ENCODE results near the gene SELE. TPM values are rescaled to one million over a fixed set of nuclear protein-coding genes. Genes with fewer than 3 reads are reported as not detected.

SELE gene
- total RNA-seq: 1 to 10 TPM in 2 of 4 donors, under 1 TPM in 2; 0.21 to 6.8 (median 1.9) TPM

GRCh38 chr1:169733924-169734323 lies at the start of gene SELE:
Gene SELE (minus strand): TSS chr1:169734079. CDS start chr1:169733612, 467 bp downstream.
- TF ChIP-seq CTCF (IDR thresholded peaks at IDR 0.05) (no peak), EP300 (IDR thresholded peaks at IDR 0.05) (no peak), POLR2A (IDR thresholded peaks at IDR 0.05) (no peak)
- WGBS, 2 donors: 45 to 57% methylated on average over 7 of the region's 7 CpGs
- Histone ChIP-seq H3K36me3 (no peaks in the 10 kb centered on the region), H3K4me3 (no peak within 1 kb of the TSS), H3K27ac (no peak within 1 kb of the TSS), H3K27me3 (no peaks in the 10 kb centered on the region), H3K9me3 (no peaks in the 10 kb centered on the region), H3K4me1 (no peaks in the 10 kb centered on the region)
- DNase-seq (ENCODE audit: low spot score in 2 of 2): no peak

GRCh38 chr1:169782596-169782995 lies 48.7 kb upstream of the SELE start:
- Histone ChIP-seq H3K4me3 (no peak overlapping the region), H3K36me3 (peaks cover 0 to 6% (median 0%) of the 10 kb centered on the region in 3 donors), H3K4me1 (peaks cover 0 to 21% (median 2%) of the 10 kb centered on the region in 4 donors), H3K27ac (no peak overlapping the region), H3K27me3 (no peaks in the 10 kb centered on the region), H3K9me3 (peaks cover 0 to 6% (median 0%) of the 10 kb centered on the region in 4 donors)
- 75 to 87% methylated on average over 3 of the region's 3 CpGs for WGBS, 2 donors
- TF ChIP-seq EP300 (IDR thresholded peaks at IDR 0.05): no peak
- no peak for TF ChIP-seq CTCF (IDR thresholded peaks at IDR 0.05)
- TF ChIP-seq POLR2A (IDR thresholded peaks at IDR 0.05): no peak
- no peak for DNase-seq (ENCODE audit: low spot score in 2 of 2)

GRCh38 chr1:169779970-169780369 lies 46.1 kb upstream of the SELE start:
- H3K27me3 ChIP-seq: no peaks in the 10 kb centered on the region
- DNase-seq (ENCODE audit: low spot score in 2 of 2): no peak
- no peak overlapping the region for H3K27ac ChIP-seq
- H3K9me3 ChIP-seq: no peaks in the 10 kb centered on the region
- peaks cover 0 to 21% (median 2%) of the 10 kb centered on the region in 4 donors for H3K4me1 ChIP-seq
- no peak overlapping the region for H3K4me3 ChIP-seq
- peaks cover 0 to 2% (median 0%) of the 10 kb centered on the region in 3 donors for H3K36me3 ChIP-seq
- TF ChIP-seq EP300 (IDR thresholded peaks at IDR 0.05): no peak
- 12 to 22% methylated on average over 4 of the region's 4 CpGs for WGBS, 2 donors

- H3K27me3 ChIP-seq: no peaks in the 10 kb centered on the region
- no peaks in the 10 kb centered on the region for H3K36me3 ChIP-seq
- TF ChIP-seq CTCF (IDR thresholded peaks at IDR 0.05) (no peak), EP300 (IDR thresholded peaks at IDR 0.05) (no peak), POLR2A (IDR thresholded peaks at IDR 0.05) (no peak)
- no peaks in the 10 kb centered on the region for H3K9me3 ChIP-seq
- H3K4me3 ChIP-seq: no peak overlapping the region
- no peak for DNase-seq (ENCODE audit: low spot score in 2 of 2)
- peaks cover 0 to 21% (median 2%) of the 10 kb centered on the region in 4 donors for H3K4me1 ChIP-seq
- H3K27ac ChIP-seq: no peak overlapping the region
Measured at GRCh38 chr1:169779150-169779549, 45.3 kb upstream of the SELE start.

GRCh38 chr1:169776440-169776839 lies 42.6 kb upstream of the SELE start:
- WGBS, 2 donors: 70 to 79% methylated on average over 3 of the region's 3 CpGs
- no peak overlapping the region for H3K27ac ChIP-seq
- no peak for DNase-seq (ENCODE audit: low spot score in 2 of 2)
- H3K27me3 ChIP-seq: no peaks in the 10 kb centered on the region
- peaks cover 0 to 19% (median 2%) of the 10 kb centered on the region in 4 donors for H3K4me1 ChIP-seq
- H3K4me3 ChIP-seq: no peak overlapping the region
- H3K36me3 ChIP-seq: no peaks in the 10 kb centered on the region
- H3K9me3 ChIP-seq: no peaks in the 10 kb centered on the region
- no peak for TF ChIP-seq EP300 (IDR thresholded peaks at IDR 0.05)
- no peak for TF ChIP-seq POLR2A (IDR thresholded peaks at IDR 0.05)
- TF ChIP-seq CTCF (IDR thresholded peaks at IDR 0.05): no peak

GRCh38 chr1:169768161-169768560 lies 34.3 kb upstream of the SELE start:
- H3K4me3 ChIP-seq: no peak overlapping the region
- no peak overlapping the region for H3K27ac ChIP-seq
- no peaks in the 10 kb centered on the region for H3K4me1 ChIP-seq
- H3K27me3 ChIP-seq: no peaks in the 10 kb centered on the region
- 89 to 91% methylated on average over 2 of the region's 2 CpGs for WGBS, 2 donors
- H3K9me3 ChIP-seq: no peaks in the 10 kb centered on the region
- TF ChIP-seq CTCF (IDR thresholded peaks at IDR 0.05) (no peak), EP300 (IDR thresholded peaks at IDR 0.05) (no peak), POLR2A (IDR thresholded peaks at IDR 0.05) (no peak)
- DNase-seq (ENCODE audit: low spot score in 2 of 2): no peak
- H3K36me3 ChIP-seq: no peaks in the 10 kb centered on the region
